Measurements from ENCODE around the gene COL13A1. TPM values are rescaled to one million over a fixed set of nuclear protein-coding genes. Genes with fewer than 3 reads are reported as not detected.

Gene COL13A1
- total and polyA plus RNA-seq, 8 donors, result 2.1 to 68.5 (median 52.4) TPM

DNA sequence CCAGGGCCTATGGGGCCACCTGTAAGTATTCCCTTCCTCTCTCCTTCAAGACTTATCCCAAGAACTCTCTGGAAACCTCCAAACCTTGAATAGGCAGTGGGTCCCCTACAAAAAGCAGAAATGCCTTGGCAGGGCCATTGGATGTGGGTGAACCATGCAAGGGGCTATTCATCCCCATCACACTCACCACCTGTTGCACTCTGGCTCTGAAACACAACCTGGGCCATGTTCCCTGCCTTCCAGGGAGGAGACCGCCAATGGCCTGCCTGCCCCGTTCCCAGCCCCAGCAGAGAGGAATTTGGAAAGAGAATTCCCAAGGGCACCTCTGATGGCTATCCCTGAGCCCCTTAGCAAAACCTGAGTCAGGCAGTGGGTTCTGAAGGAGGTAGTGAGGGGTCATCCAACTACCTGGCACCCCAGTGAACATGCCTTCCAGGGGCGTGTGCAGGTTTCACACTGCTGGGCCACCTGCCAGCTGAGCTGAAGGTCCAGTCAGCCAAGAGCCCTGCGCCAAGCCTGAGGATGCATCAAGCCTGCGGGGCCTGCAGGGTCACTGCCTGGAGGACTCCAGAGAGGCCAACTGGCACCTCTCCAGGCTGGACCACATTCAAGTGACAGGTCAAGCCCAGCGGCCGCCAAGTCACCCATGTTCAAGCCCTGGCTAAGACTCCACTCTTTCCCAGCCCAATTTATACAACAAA is 101.3 kb downstream of the COL13A1 start:
- peaks cover 0 to 3% of the 10 kb centered on the region in 2 donors for H3K4me1 ChIP-seq
- H3K27me3 ChIP-seq, result no peaks in the 10 kb centered on the region
- intact Hi-C loops (cut with DNase I), result no loop called here
- no peaks in the 10 kb centered on the region for H3K36me3 ChIP-seq
- ATAC-seq, result peak; percentile 45
- H3K4me3 ChIP-seq, result no peak overlapping the region
- no peaks in the 10 kb centered on the region for H3K9me3 ChIP-seq
- H3K27ac ChIP-seq, result no peak overlapping the region
- no peak for DNase-seq
- TF ChIP-seq, protein P1, sequence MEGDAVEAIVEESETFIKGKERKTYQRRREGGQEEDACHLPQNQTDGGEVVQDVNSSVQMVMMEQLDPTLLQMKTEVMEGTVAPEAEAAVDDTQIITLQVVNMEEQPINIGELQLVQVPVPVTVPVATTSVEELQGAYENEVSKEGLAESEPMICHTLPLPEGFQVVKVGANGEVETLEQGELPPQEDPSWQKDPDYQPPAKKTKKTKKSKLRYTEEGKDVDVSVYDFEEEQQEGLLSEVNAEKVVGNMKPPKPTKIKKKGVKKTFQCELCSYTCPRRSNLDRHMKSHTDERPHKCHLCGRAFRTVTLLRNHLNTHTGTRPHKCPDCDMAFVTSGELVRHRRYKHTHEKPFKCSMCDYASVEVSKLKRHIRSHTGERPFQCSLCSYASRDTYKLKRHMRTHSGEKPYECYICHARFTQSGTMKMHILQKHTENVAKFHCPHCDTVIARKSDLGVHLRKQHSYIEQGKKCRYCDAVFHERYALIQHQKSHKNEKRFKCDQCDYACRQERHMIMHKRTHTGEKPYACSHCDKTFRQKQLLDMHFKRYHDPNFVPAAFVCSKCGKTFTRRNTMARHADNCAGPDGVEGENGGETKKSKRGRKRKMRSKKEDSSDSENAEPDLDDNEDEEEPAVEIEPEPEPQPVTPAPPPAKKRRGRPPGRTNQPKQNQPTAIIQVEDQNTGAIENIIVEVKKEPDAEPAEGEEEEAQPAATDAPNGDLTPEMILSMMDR (IDR thresholded peaks at IDR 0.05), result no peak

DNA sequence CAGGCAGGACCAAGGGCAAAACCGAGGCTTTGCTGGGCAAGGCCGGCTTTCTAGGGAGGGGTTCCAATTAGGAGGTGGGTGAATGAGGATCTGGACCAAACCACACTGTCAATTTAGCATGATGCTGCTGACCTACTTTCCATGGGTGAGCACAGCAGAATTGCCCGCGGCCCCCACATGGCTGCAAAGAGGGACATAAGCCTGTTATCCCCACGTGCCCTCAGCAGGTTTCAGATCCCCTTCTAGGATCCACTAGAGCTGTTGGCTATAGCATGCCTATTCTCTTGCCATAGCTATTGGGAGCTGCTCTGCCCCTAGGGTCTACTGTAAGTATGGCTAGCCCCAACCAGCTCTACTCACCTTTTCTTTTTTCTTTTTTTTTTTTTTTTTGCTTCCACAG is 102.8 kb downstream of the COL13A1 start:
- Histone ChIP-seq H3K36me3 (no peaks in the 10 kb centered on the region), H3K4me1 (peaks cover 0 to 3% of the 10 kb centered on the region in 2 donors), H3K27me3 (no peaks in the 10 kb centered on the region), H3K9me3 (no peaks in the 10 kb centered on the region), H3K27ac (no peak overlapping the region), H3K4me3 (no peak overlapping the region)
- DNase-seq, result no peak
- intact Hi-C loops (cut with DNase I), result no loop called here
- ATAC-seq, result no peak
- TF ChIP-seq, protein P1 (IDR thresholded peaks at IDR 0.05), result no peak

DNA sequence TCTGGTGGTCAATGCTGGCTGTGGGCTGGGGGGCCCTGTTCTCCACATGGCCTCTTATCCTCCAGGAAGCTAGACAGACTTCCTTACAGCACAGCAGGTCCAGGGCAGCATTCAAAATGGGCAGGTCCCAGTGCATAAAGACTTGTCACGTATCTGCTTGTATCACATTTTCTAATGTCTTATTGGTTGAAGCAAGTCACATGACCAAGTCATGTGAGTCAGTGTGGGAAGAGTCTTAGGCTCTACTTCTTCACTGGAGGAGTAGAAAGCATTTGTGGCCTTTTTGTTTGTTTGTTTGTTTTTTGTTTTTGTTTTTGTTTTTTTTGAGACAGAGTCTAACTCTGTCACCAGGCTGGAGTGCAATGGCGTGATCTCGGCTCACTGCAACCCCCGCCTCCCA is 104.7 kb downstream of the COL13A1 start:
- no peaks in the 10 kb centered on the region for H3K36me3 ChIP-seq
- DNase-seq (no peak), ATAC-seq (no peak)
- no peaks in the 10 kb centered on the region for H3K27me3 ChIP-seq
- no peak overlapping the region for H3K27ac ChIP-seq
- H3K4me3 ChIP-seq, result no peak overlapping the region
- peaks cover 0 to 2% of the 10 kb centered on the region in 2 donors for H3K4me1 ChIP-seq
- H3K9me3 ChIP-seq, result no peaks in the 10 kb centered on the region
- TF ChIP-seq, protein P1 (IDR thresholded peaks at IDR 0.05), result no peak
- intact Hi-C loops (cut with DNase I), result no loop called here

DNA sequence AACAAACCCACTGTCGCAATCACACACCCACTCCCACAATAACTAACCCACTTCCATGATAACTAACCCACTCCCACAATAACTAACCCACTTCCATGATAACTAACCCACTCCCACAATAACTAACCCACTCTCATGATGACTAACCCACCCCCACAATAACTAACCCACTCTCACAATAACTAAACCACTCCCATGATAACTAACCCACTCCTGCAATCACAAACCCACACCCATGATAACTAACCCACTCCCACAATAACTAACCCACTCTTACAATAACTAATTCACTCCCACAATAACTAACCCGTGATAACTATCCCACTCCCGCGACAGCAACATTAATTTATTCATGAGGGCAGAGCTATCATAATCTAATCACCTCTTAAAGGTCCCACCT is 105.8 kb downstream of the COL13A1 start:
- ATAC-seq (no peak), DNase-seq (no peak)
- no peak overlapping the region for H3K4me3 ChIP-seq
- no peaks in the 10 kb centered on the region for H3K36me3 ChIP-seq
- no peaks in the 10 kb centered on the region for H3K27me3 ChIP-seq
- H3K27ac ChIP-seq, result no peak overlapping the region
- TF ChIP-seq, protein P1 (IDR thresholded peaks at IDR 0.05), result no peak
- intact Hi-C loops (cut with DNase I), result no loop called here
- no peaks in the 10 kb centered on the region for H3K9me3 ChIP-seq
- H3K4me1 ChIP-seq, result peaks cover 0 to 3% of the 10 kb centered on the region in 2 donors

DNA sequence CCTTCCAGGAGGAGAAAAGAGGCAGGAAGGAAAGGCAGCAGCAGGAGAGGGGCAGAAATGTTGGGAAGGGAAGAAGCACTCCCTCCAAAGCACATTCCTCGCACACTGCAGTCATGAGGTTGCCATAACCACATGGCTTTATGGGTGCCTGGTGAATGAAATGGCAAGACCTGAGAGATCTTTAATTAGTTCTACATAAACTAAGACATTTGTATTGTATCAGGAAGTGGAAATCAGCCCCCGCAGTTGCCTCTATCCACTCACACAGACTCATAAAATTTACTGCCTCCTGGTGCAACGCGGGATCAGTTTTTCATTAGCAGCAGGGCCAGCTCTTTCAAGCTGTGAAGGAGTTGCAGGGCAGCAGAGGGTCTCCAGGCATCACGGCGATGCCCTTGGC is 106.4 kb downstream of the COL13A1 start:
- TF ChIP-seq, protein P1 (IDR thresholded peaks at IDR 0.05), result no peak
- ATAC-seq (no peak), DNase-seq (no peak)
- intact Hi-C loops (cut with DNase I), result no loop called here
- Histone ChIP-seq H3K27me3 (no peaks in the 10 kb centered on the region), H3K36me3 (no peaks in the 10 kb centered on the region), H3K27ac (no peak overlapping the region), H3K9me3 (no peaks in the 10 kb centered on the region), H3K4me1 (peaks cover 0 to 3% of the 10 kb centered on the region in 2 donors), H3K4me3 (no peak overlapping the region)

Data from left lung (tissue), 10 donors.